ENCODE measurements around the gene ANO4.

DNA sequence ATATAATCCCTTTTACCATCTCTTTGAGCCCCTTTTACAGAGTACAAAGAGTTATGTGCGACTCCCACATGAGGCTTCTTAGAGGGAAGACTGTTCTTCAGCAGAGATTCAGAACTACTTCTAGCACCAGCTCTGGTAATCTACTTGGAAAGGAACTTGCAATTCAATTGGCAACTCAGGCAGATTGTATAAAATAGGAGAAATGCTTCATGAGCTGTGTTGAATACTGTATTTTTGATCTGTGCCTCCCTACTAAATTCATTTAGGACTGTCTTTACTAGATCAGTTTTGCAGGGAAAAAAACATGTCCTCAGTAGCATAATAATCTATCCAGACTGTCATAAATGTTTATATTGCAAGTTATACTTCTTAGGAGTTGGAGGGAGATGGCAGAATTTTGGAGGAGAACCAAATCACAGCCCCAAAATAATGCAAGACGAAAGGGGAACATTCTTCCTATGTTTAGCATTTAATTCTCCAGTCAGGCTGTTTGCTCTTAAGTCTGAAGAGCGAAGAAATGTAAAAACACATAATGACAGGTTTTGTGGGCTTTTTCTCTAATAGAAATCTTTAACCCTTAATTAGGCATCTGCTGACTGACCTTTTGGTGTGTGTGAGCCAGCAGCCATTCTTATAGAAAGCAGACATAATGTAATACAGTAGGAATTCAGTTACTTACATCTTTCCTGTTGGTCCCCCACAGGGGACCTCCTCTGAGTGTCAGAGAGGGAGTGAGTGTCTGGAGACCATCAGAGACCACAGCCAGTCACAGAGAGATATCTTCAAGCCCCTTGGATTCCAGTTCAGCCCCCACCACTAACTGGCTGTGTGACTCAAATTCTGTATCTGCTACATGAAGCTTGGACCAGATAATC is 3.9 kb downstream of the ANO4 start:
- TF ChIP-seq, protein P1, sequence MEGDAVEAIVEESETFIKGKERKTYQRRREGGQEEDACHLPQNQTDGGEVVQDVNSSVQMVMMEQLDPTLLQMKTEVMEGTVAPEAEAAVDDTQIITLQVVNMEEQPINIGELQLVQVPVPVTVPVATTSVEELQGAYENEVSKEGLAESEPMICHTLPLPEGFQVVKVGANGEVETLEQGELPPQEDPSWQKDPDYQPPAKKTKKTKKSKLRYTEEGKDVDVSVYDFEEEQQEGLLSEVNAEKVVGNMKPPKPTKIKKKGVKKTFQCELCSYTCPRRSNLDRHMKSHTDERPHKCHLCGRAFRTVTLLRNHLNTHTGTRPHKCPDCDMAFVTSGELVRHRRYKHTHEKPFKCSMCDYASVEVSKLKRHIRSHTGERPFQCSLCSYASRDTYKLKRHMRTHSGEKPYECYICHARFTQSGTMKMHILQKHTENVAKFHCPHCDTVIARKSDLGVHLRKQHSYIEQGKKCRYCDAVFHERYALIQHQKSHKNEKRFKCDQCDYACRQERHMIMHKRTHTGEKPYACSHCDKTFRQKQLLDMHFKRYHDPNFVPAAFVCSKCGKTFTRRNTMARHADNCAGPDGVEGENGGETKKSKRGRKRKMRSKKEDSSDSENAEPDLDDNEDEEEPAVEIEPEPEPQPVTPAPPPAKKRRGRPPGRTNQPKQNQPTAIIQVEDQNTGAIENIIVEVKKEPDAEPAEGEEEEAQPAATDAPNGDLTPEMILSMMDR (IDR thresholded peaks at IDR 0.05; ENCODE audit: control extremely low read depth in 1 of 3, insufficient read depth in 1 of 3, low read depth in 1 of 3, low read length in 3 of 3), result no peak
- TF ChIP-seq EP300 (IDR thresholded peaks at IDR 0.05; ENCODE audit: borderline replicate concordance in 1 of 2, low read depth in 2 of 2, low read length in 2 of 2), result no peak
- no peak for TF ChIP-seq HDAC2 (IDR thresholded peaks at IDR 0.05; ENCODE audit: borderline replicate concordance in 1 of 2, low read depth in 2 of 2, low read length in 2 of 2)
- no peak for TF ChIP-seq POLR2A (IDR thresholded peaks at IDR 0.05; ENCODE audit: control extremely low read depth in 1 of 2, low read depth in 2 of 2, low read length in 2 of 2)
- TF ChIP-seq CHD2 (IDR thresholded peaks at IDR 0.05; ENCODE audit: low read length), result no peak
- no peak for TF ChIP-seq EZH2 (IDR thresholded peaks at IDR 0.05; ENCODE audit: low read depth, low read length, severe bottlenecking)
- TF ChIP-seq SIN3A (conservative IDR thresholded peaks at IDR 0.05 in 1 of 2, IDR thresholded peaks at IDR 0.05 in 1 of 2; ENCODE audit: low read depth in 1 of 2, low read length in 2 of 2), result no peak
- TF ChIP-seq SP1 (IDR thresholded peaks at IDR 0.05; ENCODE audit: low read depth, low read length), result no peak
- no peak for TF ChIP-seq ASH2L (IDR thresholded peaks at IDR 0.05; ENCODE audit: low read length)
- no peak for TF ChIP-seq JUND (IDR thresholded peaks at IDR 0.05; ENCODE audit: low read length)
- TF ChIP-seq EGR1 (IDR thresholded peaks at IDR 0.05; ENCODE audit: borderline replicate concordance, low read depth, low read length), result no peak
- TF ChIP-seq TCF12 (IDR thresholded peaks at IDR 0.05; ENCODE audit: low read depth, low read length), result no peak
